GM06990 (cell line): Measurements from ENCODE around the gene RASAL1.

Experiments
- DNase-seq: peaks from one replicate; pipeline ENCODE4 v3.0.0-alpha.2; 2011; ENCODE audit not compliant: insufficient read length; ENCODE audit errors: extremely low read depth
- H3K27me3 ChIP-seq: replicated peaks from 2 replicates; pipeline ENCODE4 v1.6.0; 2011; ENCODE audit warnings: low read length; ENCODE audit not compliant: control insufficient read depth, insufficient read depth
- H3K36me3 ChIP-seq: 2 replicates; pipeline ENCODE4 v1.5.1; 2011; ENCODE audit warnings: low read length; ENCODE audit not compliant: control insufficient read depth, insufficient read depth
- H3K4me3 ChIP-seq: replicated peaks from 2 replicates; pipeline ENCODE4 v1.5.1; 2011; ENCODE audit warnings: low read depth, mild to moderate bottlenecking, control low read depth, low read length
- TF ChIP-seq, protein P1 (sequence below): IDR thresholded peaks from 2 replicates; pipeline ENCODE4 v1.5.1; 2011; ENCODE audit warnings: low read length, control low read depth, mild to moderate bottlenecking, inconsistent platforms; ENCODE audit not compliant: insufficient read depth, poor library complexity, severe bottlenecking

The RASAL1 gene

DNA sequence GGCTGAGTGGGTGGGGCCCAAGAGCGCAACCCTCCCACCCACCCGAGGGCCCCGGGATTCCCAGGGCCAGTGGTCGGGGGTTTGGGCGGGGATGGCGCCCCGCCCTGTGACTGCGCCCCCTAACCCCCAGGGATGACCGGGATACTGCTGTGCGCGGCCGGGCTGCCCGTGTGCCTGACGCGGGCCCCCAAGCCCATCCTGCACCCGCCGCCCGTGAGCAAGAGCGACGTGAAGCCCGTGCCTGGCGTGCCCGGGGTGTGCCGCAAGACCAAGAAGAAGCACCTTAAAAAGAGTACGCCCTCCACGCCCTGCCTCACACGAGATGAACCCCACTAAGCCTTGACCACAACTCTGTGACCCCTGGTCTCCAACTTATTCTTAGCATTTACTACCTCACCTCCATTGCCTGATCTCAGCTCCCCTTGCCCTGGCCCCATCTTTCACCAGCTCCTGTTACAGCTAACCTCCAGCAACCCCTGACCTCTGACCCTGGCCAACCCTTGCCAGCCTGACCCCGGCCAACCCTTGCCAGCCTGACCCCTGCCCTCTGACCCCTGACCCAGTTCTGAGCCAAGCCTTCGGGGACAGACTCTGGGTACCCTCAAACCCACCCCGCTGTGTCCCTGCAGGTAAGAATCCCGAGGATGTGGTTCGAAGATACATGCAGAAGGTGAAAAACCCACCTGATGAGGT is 42.0 kb downstream of the RASAL1 start:
- H3K36me3 ChIP-seq = no peaks in the 10 kb centered on the region
- no peak for DNase-seq
- H3K4me3 ChIP-seq = no peak overlapping the region
- TF ChIP-seq, protein P1, sequence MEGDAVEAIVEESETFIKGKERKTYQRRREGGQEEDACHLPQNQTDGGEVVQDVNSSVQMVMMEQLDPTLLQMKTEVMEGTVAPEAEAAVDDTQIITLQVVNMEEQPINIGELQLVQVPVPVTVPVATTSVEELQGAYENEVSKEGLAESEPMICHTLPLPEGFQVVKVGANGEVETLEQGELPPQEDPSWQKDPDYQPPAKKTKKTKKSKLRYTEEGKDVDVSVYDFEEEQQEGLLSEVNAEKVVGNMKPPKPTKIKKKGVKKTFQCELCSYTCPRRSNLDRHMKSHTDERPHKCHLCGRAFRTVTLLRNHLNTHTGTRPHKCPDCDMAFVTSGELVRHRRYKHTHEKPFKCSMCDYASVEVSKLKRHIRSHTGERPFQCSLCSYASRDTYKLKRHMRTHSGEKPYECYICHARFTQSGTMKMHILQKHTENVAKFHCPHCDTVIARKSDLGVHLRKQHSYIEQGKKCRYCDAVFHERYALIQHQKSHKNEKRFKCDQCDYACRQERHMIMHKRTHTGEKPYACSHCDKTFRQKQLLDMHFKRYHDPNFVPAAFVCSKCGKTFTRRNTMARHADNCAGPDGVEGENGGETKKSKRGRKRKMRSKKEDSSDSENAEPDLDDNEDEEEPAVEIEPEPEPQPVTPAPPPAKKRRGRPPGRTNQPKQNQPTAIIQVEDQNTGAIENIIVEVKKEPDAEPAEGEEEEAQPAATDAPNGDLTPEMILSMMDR = no peak
- no peaks in the 10 kb centered on the region; the same call in 1 of the 2 replicates for H3K27me3 ChIP-seq

DNA sequence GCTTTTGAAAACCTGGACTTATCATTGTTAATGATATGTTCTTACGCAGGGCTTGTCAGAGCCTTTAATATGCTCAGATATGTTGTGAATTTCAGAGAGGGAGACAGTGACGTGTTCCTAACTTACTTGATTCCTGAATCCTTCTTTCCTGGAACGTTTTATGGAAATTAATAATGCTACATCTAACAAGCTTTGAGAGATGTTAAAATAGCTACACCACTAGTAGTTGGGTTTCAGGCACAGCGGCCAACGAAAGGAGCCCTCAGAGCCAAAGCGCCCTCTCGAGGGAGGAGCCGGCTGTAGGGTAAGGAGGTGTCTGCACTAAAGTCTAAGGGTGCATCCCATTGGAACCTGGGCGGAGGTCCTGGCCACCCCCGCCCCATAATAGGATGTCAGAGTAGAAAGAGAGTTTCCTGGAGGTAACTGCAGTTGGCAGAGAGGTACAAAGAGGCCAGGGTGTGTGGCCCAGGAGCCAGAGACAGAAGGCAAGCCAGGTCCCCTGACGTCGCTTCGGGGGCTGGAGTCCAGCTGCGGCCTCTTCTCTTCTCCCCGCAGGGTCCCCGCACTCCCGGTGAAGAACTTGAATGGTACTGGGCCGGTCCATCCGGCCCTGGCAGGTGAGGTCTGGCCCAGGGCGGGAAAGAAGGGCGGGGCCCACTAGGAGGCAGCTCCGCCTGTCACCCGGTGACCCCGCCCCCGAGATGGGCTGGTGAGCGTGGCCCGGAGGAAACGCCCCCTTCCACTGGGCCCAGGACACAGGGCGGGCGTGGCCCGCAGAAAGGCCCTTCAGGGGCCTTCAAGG is 42.8 kb downstream of the RASAL1 start:
- Histone ChIP-seq H3K4me3 (no peak overlapping the region), H3K27me3 (no peaks in the 10 kb centered on the region; the same call in 1 of the 2 replicates), H3K36me3 (no peaks in the 10 kb centered on the region)
- TF ChIP-seq, protein P1 = peak; percentile 71
- DNase-seq = no peak

DNA sequence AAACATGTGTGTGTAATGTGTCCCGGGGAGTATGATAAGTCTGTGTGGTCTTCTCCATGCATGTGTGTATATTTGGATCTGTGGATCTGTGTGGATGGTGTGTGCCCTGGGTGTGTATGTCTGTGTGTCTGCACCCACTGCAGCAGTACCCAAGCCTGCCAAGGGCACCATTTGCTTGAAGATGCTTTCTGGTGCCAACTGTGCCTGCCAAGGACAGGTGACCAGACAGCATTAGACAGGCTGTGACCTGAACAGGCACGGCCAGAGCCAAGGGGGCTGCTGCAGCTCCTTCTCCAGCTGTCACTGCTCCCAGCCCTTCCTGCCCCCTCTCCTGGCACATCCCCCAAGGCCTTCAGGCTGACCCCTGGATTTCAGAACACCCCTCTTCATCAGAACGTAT is 44.1 kb downstream of the RASAL1 start:
- Histone ChIP-seq H3K36me3 (no peaks in the 10 kb centered on the region), H3K4me3 (no peak overlapping the region), H3K27me3 (no peaks in the 10 kb centered on the region)
- DNase-seq = no peak
- TF ChIP-seq, protein P1 = no peak

DNA sequence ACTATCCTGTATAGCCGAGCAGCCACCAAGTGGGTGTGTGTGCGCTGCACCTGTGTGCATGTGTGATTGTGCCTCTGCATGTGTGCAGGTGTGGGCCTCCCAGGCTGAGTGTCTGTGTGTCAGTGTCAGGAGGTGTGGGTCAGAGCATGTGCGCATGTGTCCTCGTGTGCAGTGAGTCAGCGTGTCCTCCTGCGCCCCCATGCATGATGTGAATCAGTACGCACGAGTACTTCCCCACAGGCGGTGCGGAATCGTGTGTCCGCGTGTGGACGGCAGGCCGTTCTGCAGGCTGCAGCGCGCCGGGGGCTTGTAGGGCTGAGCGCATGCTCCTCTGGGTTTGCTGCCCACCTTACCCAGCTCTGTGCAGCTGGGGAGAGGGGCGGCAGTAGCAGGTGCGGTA is 44.8 kb downstream of the RASAL1 start:
- no peak for DNase-seq
- TF ChIP-seq, protein P1 = no peak
- H3K4me3 ChIP-seq = no peak overlapping the region
- H3K27me3 ChIP-seq = no peaks in the 10 kb centered on the region
- no peaks in the 10 kb centered on the region for H3K36me3 ChIP-seq

DNA sequence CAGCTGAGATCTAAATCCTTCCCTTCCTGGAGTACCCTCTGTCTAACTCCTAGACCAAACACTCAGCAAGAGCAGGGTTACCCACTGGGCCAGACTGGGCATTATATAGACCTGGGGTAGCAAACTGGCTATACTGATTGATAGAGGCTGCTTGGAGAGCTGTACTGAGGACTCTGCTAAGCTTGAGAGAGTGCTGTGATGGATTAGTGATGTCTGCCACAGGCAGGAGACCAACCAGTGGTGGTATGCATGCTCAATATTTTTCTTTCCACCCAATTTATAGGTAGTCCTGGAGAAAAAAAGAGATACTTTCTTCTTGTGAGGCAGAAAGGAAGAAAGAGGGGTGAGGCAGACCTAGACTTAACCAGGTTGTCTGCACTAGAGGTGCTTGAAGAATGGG is 45.7 kb downstream of the RASAL1 start:
- DNase-seq = no peak
- TF ChIP-seq, protein P1 = no peak
- Histone ChIP-seq H3K4me3 (no peak overlapping the region), H3K27me3 (no peaks in the 10 kb centered on the region), H3K36me3 (no peaks in the 10 kb centered on the region)
